Measurements from ENCODE around the gene KAT6B. TPM values are rescaled to one million over a fixed set of nuclear protein-coding genes. Genes with fewer than 3 reads are reported as not detected.

The KAT6B gene
- total and polyA plus RNA-seq, 7 donors = 2.1 to 21.3 (median 16.9) TPM

- H3K27ac ChIP-seq = peak overlapping the region; percentile 68
- no peak for ATAC-seq
These were observed 98.9 kb downstream of the KAT6B start for GRCh38 chr10:74925291-74925690.

GRCh38 chr10:74925708-74926107 lies 99.3 kb downstream of the KAT6B start:
- H3K27me3 ChIP-seq (ENCODE audit: insufficient read depth in 3 of 3, low read length in 2 of 3) = no peaks in the 10 kb centered on the region
- no peak overlapping the region for H3K4me3 ChIP-seq
- intact Hi-C loops (cut with DNase I) = loop anchor here in 1 of 2 donors (10.0 kb wide), 1 partner anchor 179 kb away; a partner anchor contains a TSS
- H3K36me3 ChIP-seq (ENCODE audit: insufficient read depth in 1 of 2, low read depth in 1 of 2) = no peaks in the 10 kb centered on the region
- H3K27ac ChIP-seq = peak overlapping the region; percentile 68
- WGBS, 3 donors = 58 to 74% (median 66%) methylated on average over 4 of the region's 4 CpGs
- peaks cover 78% of the 10 kb centered on the region for H3K4me1 ChIP-seq
- ATAC-seq (no peak), DNase-seq (no peak)
- H3K9me3 ChIP-seq = no peaks in the 10 kb centered on the region
- no peak for TF ChIP-seq CTCF (IDR thresholded peaks at IDR 0.05)

More at GRCh38 chr10:74925291-74925690, 98.9 kb downstream of the KAT6B start:
- no peaks in the 10 kb centered on the region for H3K36me3 ChIP-seq (ENCODE audit: insufficient read depth in 1 of 2, low read depth in 1 of 2)
- H3K4me3 ChIP-seq = no peak overlapping the region
- DNase-seq = no peak
- peaks cover 82% of the 10 kb centered on the region for H3K4me1 ChIP-seq
- no peak for TF ChIP-seq CTCF (IDR thresholded peaks at IDR 0.05)
- intact Hi-C loops (cut with DNase I) = loop anchor here in 1 of 2 donors (10.0 kb wide), 1 partner anchor 180 kb away; a partner anchor contains a TSS
- WGBS, 3 donors = 24 to 44% (median 33%) methylated on average over 1 of the region's 1 CpG
- no peaks in the 10 kb centered on the region for H3K9me3 ChIP-seq
- no peaks in the 10 kb centered on the region for H3K27me3 ChIP-seq (ENCODE audit: insufficient read depth in 3 of 3, low read length in 2 of 3)

- Histone ChIP-seq H3K9me3 (no peaks in the 10 kb centered on the region), H3K36me3 (ENCODE audit: insufficient read depth in 1 of 2, low read depth in 1 of 2) (no peaks in the 10 kb centered on the region), H3K4me1 (peaks cover 66% of the 10 kb centered on the region), H3K27me3 (ENCODE audit: insufficient read depth in 3 of 3, low read length in 2 of 3) (no peaks in the 10 kb centered on the region), H3K27ac (peak overlapping the region; percentile 5), H3K4me3 (no peak overlapping the region)
- 83 to 85% (median 84%) methylated on average over 4 of the region's 4 CpGs for WGBS, 3 donors
- TF ChIP-seq CTCF (IDR thresholded peaks at IDR 0.05) = no peak
- intact Hi-C loops (cut with DNase I) = loop anchor here in 1 of 2 donors (10.0 kb wide), 1 partner anchor 178 kb away; a partner anchor contains a TSS
- DNase-seq = no peak
- no peak for ATAC-seq
These were observed 100.6 kb downstream of the KAT6B start for GRCh38 chr10:74926791-74927585.

- no peaks in the 10 kb centered on the region for H3K9me3 ChIP-seq
- H3K4me1 ChIP-seq = peaks cover 63% of the 10 kb centered on the region
- H3K36me3 ChIP-seq (ENCODE audit: insufficient read depth in 1 of 2, low read depth in 1 of 2) = no peaks in the 10 kb centered on the region
- H3K4me3 ChIP-seq = no peak overlapping the region
- intact Hi-C loops (cut with DNase I) = loop anchor here in 1 of 2 donors (10.0 kb wide), 1 partner anchor 177 kb away; a partner anchor contains a TSS
- H3K27me3 ChIP-seq (ENCODE audit: insufficient read depth in 3 of 3, low read length in 2 of 3) = no peaks in the 10 kb centered on the region
- TF ChIP-seq CTCF (IDR thresholded peaks at IDR 0.05) = no peak
- DNase-seq (no peak), ATAC-seq (peak in 1 of 4 donors; percentile 21)
- 67 to 87% (median 77%) methylated on average over 2 of the region's 2 CpGs for WGBS, 3 donors
- H3K27ac ChIP-seq = peak overlapping the region; percentile 19
These were observed 101.3 kb downstream of the KAT6B start for GRCh38 chr10:74927701-74928100.
